ENCODE data around the gene IDH2. TPM values are rescaled to one million over a fixed set of nuclear protein-coding genes. Genes with fewer than 3 reads are reported as not detected.
A peak's percentile ranks its signal among the peaks of the same experiment; 100 is the strongest.

IDH2 gene
- total RNA-seq, 4 donors from 2014 or later = 60.7 to 155 (median 103) TPM

- peaks cover 0 to under 1% (median under 1%) of the 10 kb centered on the region in 3 donors for H3K36me3 ChIP-seq
- 35 to 37% methylated on average over 7 of the region's 8 CpGs for WGBS, 2 donors
- H3K27me3 ChIP-seq = no peaks in the 10 kb centered on the region
- TF ChIP-seq, protein P1, sequence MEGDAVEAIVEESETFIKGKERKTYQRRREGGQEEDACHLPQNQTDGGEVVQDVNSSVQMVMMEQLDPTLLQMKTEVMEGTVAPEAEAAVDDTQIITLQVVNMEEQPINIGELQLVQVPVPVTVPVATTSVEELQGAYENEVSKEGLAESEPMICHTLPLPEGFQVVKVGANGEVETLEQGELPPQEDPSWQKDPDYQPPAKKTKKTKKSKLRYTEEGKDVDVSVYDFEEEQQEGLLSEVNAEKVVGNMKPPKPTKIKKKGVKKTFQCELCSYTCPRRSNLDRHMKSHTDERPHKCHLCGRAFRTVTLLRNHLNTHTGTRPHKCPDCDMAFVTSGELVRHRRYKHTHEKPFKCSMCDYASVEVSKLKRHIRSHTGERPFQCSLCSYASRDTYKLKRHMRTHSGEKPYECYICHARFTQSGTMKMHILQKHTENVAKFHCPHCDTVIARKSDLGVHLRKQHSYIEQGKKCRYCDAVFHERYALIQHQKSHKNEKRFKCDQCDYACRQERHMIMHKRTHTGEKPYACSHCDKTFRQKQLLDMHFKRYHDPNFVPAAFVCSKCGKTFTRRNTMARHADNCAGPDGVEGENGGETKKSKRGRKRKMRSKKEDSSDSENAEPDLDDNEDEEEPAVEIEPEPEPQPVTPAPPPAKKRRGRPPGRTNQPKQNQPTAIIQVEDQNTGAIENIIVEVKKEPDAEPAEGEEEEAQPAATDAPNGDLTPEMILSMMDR (IDR thresholded peaks at IDR 0.05) = no peak
- no peak for TF ChIP-seq POLR2A (IDR thresholded peaks at IDR 0.05)
- no peak for DNase-seq
- peaks cover 44 to 90% (median 52%) of the 10 kb centered on the region in 3 donors for H3K4me1 ChIP-seq
- intact Hi-C loops (cut with DNase I) = no loop called here
- H3K9me3 ChIP-seq = no peaks in the 10 kb centered on the region
- H3K4me3 ChIP-seq = no peak overlapping the region
- H3K27ac ChIP-seq = peak overlapping the region; percentile 77 to 85 (median 82)
These were observed 40.2 kb downstream of the IDH2 start for GRCh38 chr15:90062023-90062442.

GRCh38 chr15:90060797-90061196 is 41.5 kb downstream of the IDH2 start:
- no peak for TF ChIP-seq POLR2A (IDR thresholded peaks at IDR 0.05)
- TF ChIP-seq, protein P1 (IDR thresholded peaks at IDR 0.05) = no peak
- DNase-seq = no peak
- intact Hi-C loops (cut with DNase I) = no loop called here
- Histone ChIP-seq H3K4me3 (no peak overlapping the region), H3K4me1 (peaks cover 38 to 81% (median 52%) of the 10 kb centered on the region in 3 donors), H3K9me3 (no peaks in the 10 kb centered on the region), H3K27ac (peak overlapping the region in 3 of 4 donors; percentile 45 to 85 (median 79)), H3K36me3 (no peaks in the 10 kb centered on the region), H3K27me3 (no peaks in the 10 kb centered on the region)
- 40 to 64% methylated on average over 3 of the region's 3 CpGs for WGBS, 2 donors

DNA sequence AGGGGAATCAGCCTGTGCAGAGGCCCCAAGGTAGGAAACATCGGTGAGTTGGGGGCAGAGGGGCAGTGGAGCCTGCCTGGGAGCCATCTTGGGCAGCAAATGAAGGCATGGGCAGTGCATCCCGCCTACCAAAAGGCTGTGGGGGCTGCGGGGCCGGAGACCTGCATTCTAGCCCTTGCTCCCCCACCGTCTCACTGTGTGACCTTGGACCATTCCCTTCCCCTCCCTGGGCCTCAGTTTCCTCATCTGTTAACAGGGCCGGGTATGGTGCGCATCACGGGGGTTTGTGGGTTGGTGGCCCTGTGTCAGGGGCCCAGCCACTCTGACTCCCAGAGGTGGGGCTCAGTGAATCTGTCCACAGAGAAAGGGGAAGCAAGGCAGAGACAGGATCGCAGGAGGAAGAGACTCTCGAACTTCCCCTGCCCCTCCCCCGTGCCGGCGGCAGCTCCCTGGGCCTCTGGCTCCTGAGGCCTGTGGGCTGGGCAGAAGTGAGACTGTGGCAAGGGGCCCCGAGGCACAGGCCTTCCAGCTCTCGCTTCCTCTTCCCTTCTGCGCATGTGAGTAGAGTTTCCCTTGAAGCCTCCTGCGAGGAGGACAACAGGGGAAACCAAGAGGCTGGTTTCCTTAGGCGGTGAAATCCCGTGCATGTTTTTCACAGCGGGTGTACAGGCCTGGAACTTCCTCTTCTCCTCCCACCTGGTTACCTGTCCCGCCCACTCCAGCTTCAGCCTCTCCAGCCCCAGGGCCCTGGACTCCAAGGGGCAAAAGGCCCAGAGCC is 42.9 kb downstream of the IDH2 start:
- peak in 1 of 4 donors; percentile 27 for TF ChIP-seq POLR2A (IDR thresholded peaks at IDR 0.05)
- TF ChIP-seq, protein P1 (IDR thresholded peaks at IDR 0.05) = no peak
- Histone ChIP-seq H3K36me3 (no peaks in the 10 kb centered on the region), H3K4me3 (no peak overlapping the region), H3K4me1 (peaks cover 38 to 79% (median 41%) of the 10 kb centered on the region in 3 donors), H3K27ac (peak overlapping the region; percentile 45 to 88 (median 82)), H3K9me3 (no peaks in the 10 kb centered on the region), H3K27me3 (no peaks in the 10 kb centered on the region)
- DNase-seq = peak; percentile 54
- intact Hi-C loops (cut with DNase I) = no loop called here
- WGBS, 2 donors = 34 to 60% methylated on average over 9 to 16 of the region's 21 CpGs

- Histone ChIP-seq H3K4me1 (peaks cover 33 to 77% (median 35%) of the 10 kb centered on the region in 3 donors), H3K27ac (peak overlapping the region; percentile 45 to 88 (median 82)), H3K27me3 (no peaks in the 10 kb centered on the region), H3K36me3 (no peaks in the 10 kb centered on the region), H3K9me3 (no peaks in the 10 kb centered on the region), H3K4me3 (no peak overlapping the region)
- no peak for TF ChIP-seq POLR2A (IDR thresholded peaks at IDR 0.05)
- TF ChIP-seq, protein P1 (IDR thresholded peaks at IDR 0.05) = no peak
- intact Hi-C loops (cut with DNase I) = no loop called here
- WGBS, 2 donors = 63 to 90% methylated on average over 2 to 5 of the region's 5 CpGs
- no peak for DNase-seq
These were observed 43.5 kb downstream of the IDH2 start for GRCh38 chr15:90058775-90059174.

GRCh38 chr15:90058308-90058707 is 44.0 kb downstream of the IDH2 start:
- 75 to 86% methylated on average over 4 of the region's 4 CpGs for WGBS, 2 donors
- TF ChIP-seq, protein P1 (IDR thresholded peaks at IDR 0.05) = no peak
- no peak for TF ChIP-seq POLR2A (IDR thresholded peaks at IDR 0.05)
- peaks cover 31 to 72% (median 32%) of the 10 kb centered on the region in 3 donors for H3K4me1 ChIP-seq
- H3K27ac ChIP-seq = peak overlapping the region; percentile 56 to 85 (median 61)
- H3K4me3 ChIP-seq = no peak overlapping the region
- H3K9me3 ChIP-seq = no peaks in the 10 kb centered on the region
- H3K36me3 ChIP-seq = no peaks in the 10 kb centered on the region
- intact Hi-C loops (cut with DNase I) = no loop called here
- no peaks in the 10 kb centered on the region for H3K27me3 ChIP-seq
- DNase-seq = no peak

All from esophagus squamous epithelium (tissue), 5 donors.